IMR-90 (cell line): ENCODE data around the gene FUT7. TPM values are rescaled to one million over a fixed set of nuclear protein-coding genes. Genes with fewer than 3 reads are reported as not detected.

Experiments
- ATAC-seq: fragments of 200-7000 bp; cut with Tn5 transposase; 2 replicates; pipeline ENCODE4 v1.9.1; 2020; ENCODE audit warnings: low read depth, mild to moderate bottlenecking, moderate library complexity
- BruUV-seq: library from RNA; stranded (reverse); fragments of 400-500 nt; replicated peaks from 2 replicates; lab custom pipeline; 2021; lab: Mats Ljungman, UMichigan
- CTCF ChIA-PET: fragments of 300-600 bp; formaldehyde crosslinking; extraction: SDS; loops from one replicate; lab custom pipeline; 2021; ENCODE audit warnings: antibody characterized with exemption; lab: Yijun Ruan, JAX
- POLR2A ChIA-PET: fragments of 300-600 bp; sonication (Branson Sonifier 250); formaldehyde crosslinking; loops from one replicate; lab custom pipeline; 2022; ENCODE audit warnings: antibody characterized with exemption; ENCODE audit not compliant: unreplicated experiment; lab: Charles Lee
- DNase-seq: peaks from one replicate; pipeline ENCODE4 v3.0.0; 2013
- H2AFZ ChIP-seq: replicated peaks from 2 replicates; pipeline ENCODE3; 2013; ENCODE audit warnings: low read length, mild to moderate bottlenecking; ENCODE audit not compliant: poor library complexity
- H2AK5ac ChIP-seq: 2 replicates; pipeline ENCODE4 v1.6.1; 2013; ENCODE audit warnings: low read depth, low read length, inconsistent platforms
- H2AK9ac ChIP-seq: replicated peaks from 2 replicates; pipeline ENCODE3; 2013; ENCODE audit warnings: mild to moderate bottlenecking, low read depth, low read length, moderate library complexity; ENCODE audit not compliant: poor library complexity
- H2BK120ac ChIP-seq: 2 replicates; pipeline ENCODE4 v1.6.1; 2013; ENCODE audit warnings: low read depth, low read length, inconsistent platforms
- H2BK15ac ChIP-seq: 3 replicates; pipeline ENCODE4 v1.6.1; 2013; ENCODE audit warnings: low read depth, low read length, inconsistent platforms
- H2BK20ac ChIP-seq: 2 replicates; pipeline ENCODE4 v1.6.1; 2013; ENCODE audit warnings: low read depth, mild to moderate bottlenecking, inconsistent platforms, low read length, moderate library complexity
- H2BK5ac ChIP-seq: 2 replicates; pipeline ENCODE4 v1.6.1; 2013; ENCODE audit warnings: mild to moderate bottlenecking, low read depth, low read length, inconsistent platforms; ENCODE audit not compliant: poor library complexity, severe bottlenecking
- H3K14ac ChIP-seq: replicated peaks from 2 replicates; pipeline ENCODE4 v1.6.1; 2013; ENCODE audit warnings: low read depth, low read length, inconsistent platforms
- H3K18ac ChIP-seq: 2 replicates; pipeline ENCODE4 v1.6.1; 2013; ENCODE audit warnings: low read depth, low read length, control low read depth
- H3K23ac ChIP-seq: 2 replicates; pipeline ENCODE4 v1.6.1; 2013; ENCODE audit warnings: low read depth, low read length, inconsistent platforms
- H3K27ac ChIP-seq: 2 replicates; pipeline ENCODE4 v1.5.1; 2013; ENCODE audit warnings: mild to moderate bottlenecking, control low read depth, low read length; ENCODE audit not compliant: insufficient read depth
- H3K27me3 ChIP-seq: 2 replicates; pipeline ENCODE4 v1.6.1; 2013; ENCODE audit warnings: low read length; ENCODE audit not compliant: control insufficient read depth, insufficient read depth
- H3K36me3 ChIP-seq: 2 replicates; pipeline ENCODE4 v1.6.1; 2013; ENCODE audit warnings: low read length, mixed read lengths; ENCODE audit not compliant: control insufficient read depth, insufficient read depth
- H3K4ac ChIP-seq: 2 replicates; pipeline ENCODE4 v1.6.1; 2013; ENCODE audit warnings: low read depth, low read length, inconsistent platforms
- H3K4me1 ChIP-seq: 2 replicates; pipeline ENCODE4 v1.6.1; 2013; ENCODE audit warnings: low read length, mixed read lengths; ENCODE audit not compliant: control insufficient read depth, insufficient read depth
- H3K4me2 ChIP-seq: 2 replicates; pipeline ENCODE4 v1.6.1; 2013; ENCODE audit warnings: low read depth, mild to moderate bottlenecking, control low read depth, low read length, moderate library complexity
- H3K4me3 ChIP-seq: 2 replicates; pipeline ENCODE4 v1.5.1; 2013; ENCODE audit warnings: low read depth, mild to moderate bottlenecking, control low read depth, low read length, moderate library complexity; ENCODE audit not compliant: insufficient read depth
- H3K56ac ChIP-seq: 2 replicates; pipeline ENCODE4 v1.6.1; 2013; ENCODE audit warnings: low read length, inconsistent platforms; ENCODE audit not compliant: insufficient read depth; ENCODE audit errors: extremely low read depth
- H3K79me1 ChIP-seq, 2 experiments: 2 replicates each; pipeline ENCODE4 v1.6.1; 2013; ENCODE audit warnings: low read length in 2 of 2, inconsistent platforms in 1 of 2, low read depth in 1 of 2
- H3K9ac ChIP-seq: 2 replicates; pipeline ENCODE4 v1.6.1; 2013; ENCODE audit warnings: low read depth, low read length, control low read depth
- H3K9me1 ChIP-seq: 2 replicates; pipeline ENCODE4 v1.6.1; 2013; ENCODE audit warnings: low read length, inconsistent platforms; ENCODE audit not compliant: insufficient read depth
- H3K9me3 ChIP-seq: 2 replicates; pipeline ENCODE4 v1.6.1; 2013; ENCODE audit warnings: low read length; ENCODE audit not compliant: control insufficient read depth, insufficient read depth
- H4K20me1 ChIP-seq: 2 replicates; pipeline ENCODE4 v1.6.1; 2013; ENCODE audit warnings: low read length, inconsistent platforms; ENCODE audit not compliant: insufficient read depth
- H4K5ac ChIP-seq: 2 replicates; pipeline ENCODE4 v1.6.1; 2013; ENCODE audit warnings: mild to moderate bottlenecking, low read depth, low read length, control low read depth
- H4K8ac ChIP-seq, 2 experiments: 2 replicates each; pipeline ENCODE4 v1.6.1; 2013; ENCODE audit warnings: low read depth in 2 of 2, low read length in 2 of 2, control low read depth in 1 of 2, inconsistent platforms in 1 of 2
- H4K91ac ChIP-seq: 2 replicates; pipeline ENCODE4 v1.6.1; 2013; ENCODE audit warnings: low read depth, low read length, inconsistent platforms; ENCODE audit not compliant: insufficient read depth
- WGBS, 2 experiments: methylation state at CpG; one replicate each; pipeline versions ENCODE4 v1.1.5 to v1.1.7; 2013; ENCODE audit warnings: missing lambda C conversion rate in 2 of 2; ENCODE audit not compliant: insufficient read length in 1 of 2; ENCODE audit errors: extremely low coverage in 2 of 2; 5-methylcytosine and 5-hydroxymethylcytosine counted together
- dilution Hi-C: fragments of 300-500 bp; cut with HindIII; formaldehyde crosslinking; loops from one replicate; pipeline ENCODE4 v1.14.3; 2018; ENCODE audit warnings: low sequenced_read_pairs; ENCODE audit not compliant: unreplicated experiment
- in situ Hi-C: fragments of 300-500 bp; cut with MboI; formaldehyde crosslinking; loops from 3 replicates; pipeline ENCODE4 v1.14.3; 2019; ENCODE audit warnings: low sequenced_read_pairs, inconsistent platforms, mixed read lengths
- intact Hi-C: fragments of 100-400 bp; cut with micrococcal nuclease; formaldehyde crosslinking; loops from 2 replicates; pipeline ENCODE4 v1.10.0; 2022
- polyA plus RNA-seq, 3 experiments: library from polyadenylated mRNA; depleted of rRNA; stranded (reverse); fragments of >200 nt; gene quantifications; 2 replicates each; pipeline ENCODE4 v1.2.3, GENCODE V29; 2012; ENCODE audit warnings: low replicate concordance in 1 of 3
- total RNA-seq: library from RNA; depleted of rRNA; stranded (reverse); fragments of >200 nt; gene quantifications from 2 replicates; pipeline ENCODE4 v1.2.3, GENCODE V29; 2012
- TF ChIP-seq, protein P1 (sequence below): fragments of 150-350 bp; IDR thresholded peaks from 2 replicates; pipeline ENCODE4 v1.6.1; 2017; ENCODE audit warnings: mild to moderate bottlenecking, antibody characterized with exemption, low read length, low read depth

The FUT7 gene
- total and polyA plus RNA-seq, 2 of the 4 experiments (the other 2 are of a cell fraction): not detected

DNA sequence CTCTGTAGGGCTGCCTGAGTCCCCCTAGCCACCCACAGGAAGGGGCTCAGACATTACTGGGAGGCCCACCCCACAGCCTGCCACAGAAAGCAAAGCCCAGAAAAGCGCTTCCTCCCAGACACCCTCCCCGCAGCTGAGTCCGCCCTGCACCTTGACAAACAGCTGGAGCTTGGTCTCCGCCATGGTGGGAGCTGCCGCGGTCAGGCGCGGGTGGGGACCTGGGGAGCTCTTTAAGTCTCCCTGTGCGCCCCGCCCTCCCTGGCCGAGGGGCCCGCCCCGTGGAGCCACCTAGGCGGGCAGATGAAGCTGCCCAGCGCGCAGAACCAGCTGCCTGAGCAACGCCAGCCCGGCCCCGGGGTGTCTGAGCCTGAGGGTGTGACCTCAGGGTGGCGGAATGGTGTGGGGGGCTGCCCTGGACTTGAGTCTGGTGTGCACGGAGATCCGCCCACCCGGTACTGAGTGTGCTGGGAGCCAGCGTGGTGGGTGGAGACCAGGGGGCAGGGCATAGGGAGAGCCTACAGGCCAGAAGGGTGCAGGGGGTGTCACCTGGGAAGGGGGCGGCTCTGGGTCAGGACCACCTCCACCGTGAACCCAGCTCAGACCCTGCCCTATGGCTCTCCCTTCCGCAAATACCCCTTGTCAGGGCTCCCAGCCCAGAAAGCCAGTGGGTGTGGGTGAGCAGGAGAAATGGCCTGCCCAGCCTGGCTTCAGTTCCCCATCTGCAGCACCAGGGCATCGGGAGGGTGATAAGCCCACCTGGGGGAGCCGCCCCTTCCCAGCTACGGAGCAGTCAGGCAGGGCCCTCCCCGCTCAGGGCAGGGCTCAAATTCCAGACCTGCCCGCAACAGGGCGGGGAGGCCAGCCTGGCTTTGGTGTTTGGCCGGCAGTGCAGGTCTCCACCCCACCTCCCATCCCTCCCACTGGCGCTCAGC lies 35.3 kb downstream of the FUT7 start, which contains the start of gene CLIC3:
TSS of gene CLIC3 (minus strand) at position 208 of the 932 bp plus-strand sequence. CDS start at position 183, 25 bp downstream.
- TF ChIP-seq, protein P1, sequence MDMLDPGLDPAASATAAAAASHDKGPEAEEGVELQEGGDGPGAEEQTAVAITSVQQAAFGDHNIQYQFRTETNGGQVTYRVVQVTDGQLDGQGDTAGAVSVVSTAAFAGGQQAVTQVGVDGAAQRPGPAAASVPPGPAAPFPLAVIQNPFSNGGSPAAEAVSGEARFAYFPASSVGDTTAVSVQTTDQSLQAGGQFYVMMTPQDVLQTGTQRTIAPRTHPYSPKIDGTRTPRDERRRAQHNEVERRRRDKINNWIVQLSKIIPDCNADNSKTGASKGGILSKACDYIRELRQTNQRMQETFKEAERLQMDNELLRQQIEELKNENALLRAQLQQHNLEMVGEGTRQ: no peak
- ChIA-PET CTCF (no interaction called here), POLR2A (no interaction called here)
- Histone ChIP-seq H2AFZ (peak within 1 kb of the TSS; percentile 81), H3K14ac (peak within 1 kb of the TSS; percentile 52; the same call in 1 of the 2 replicates), H4K5ac (no peak within 1 kb of the TSS), H2AK9ac (peak within 1 kb of the TSS; percentile 42), H3K4me1 (peaks cover 23% of the 10 kb centered on the region), H3K4ac (peak within 1 kb of the TSS; percentile 47), H3K9me3 (no peaks in the 10 kb centered on the region), H3K23ac (no peak within 1 kb of the TSS; the same call in 1 of the 2 replicates), H4K20me1 (no peaks in the 10 kb centered on the region; the same call in 1 of the 2 replicates), H2BK5ac (no peak within 1 kb of the TSS), H2BK120ac (peak within 1 kb of the TSS; percentile 5; the same call in 1 of the 2 replicates), H3K4me2 (no peak within 1 kb of the TSS; the same call in 1 of the 2 replicates), H3K27ac (no peak within 1 kb of the TSS), H2BK20ac (no peak within 1 kb of the TSS), H3K36me3 (peaks cover 5% of the 10 kb centered on the region; the same call in 1 of the 2 replicates), H2BK15ac (no peak within 1 kb of the TSS), H3K4me3 (no peak within 1 kb of the TSS), H3K9ac (no peak within 1 kb of the TSS), H4K91ac (peak within 1 kb of the TSS; percentile 23; the same call in 1 of the 2 replicates), H3K9me1 (peaks cover 8% of the 10 kb centered on the region), H3K79me1 (peaks cover 6 to 16% of the 10 kb centered on the region in 2 experiments; a peak in 3 of 4 replicates), H3K27me3 (no peaks in the 10 kb centered on the region), H2AK5ac (peak within 1 kb of the TSS; percentile 70), H3K56ac (no peak within 1 kb of the TSS), H4K8ac (peak within 1 kb of the TSS in 1 of 2 experiments; percentile 60; a peak in 1 of 4 replicates), H3K18ac (no peak within 1 kb of the TSS)
- BruUV-seq: no TSS peak
- ATAC-seq (no peak), DNase-seq (no peak)
- dilution Hi-C loops (no loop called here), in situ Hi-C loops (no loop called here), intact Hi-C loops (no loop called here)
- 48% methylated on average over 9 of the region's 35 CpGs; no CpG with 5 or more reads in 1 of the 2 experiments for WGBS, 2 experiments
